ENCODE results near the gene UHRF1.
"Not testable (repeated sequence)": the region's sequence is repeated elsewhere in the genome, so short reads cannot be mapped to it uniquely, and the experiment has no call there.

The UHRF1 gene

DNA sequence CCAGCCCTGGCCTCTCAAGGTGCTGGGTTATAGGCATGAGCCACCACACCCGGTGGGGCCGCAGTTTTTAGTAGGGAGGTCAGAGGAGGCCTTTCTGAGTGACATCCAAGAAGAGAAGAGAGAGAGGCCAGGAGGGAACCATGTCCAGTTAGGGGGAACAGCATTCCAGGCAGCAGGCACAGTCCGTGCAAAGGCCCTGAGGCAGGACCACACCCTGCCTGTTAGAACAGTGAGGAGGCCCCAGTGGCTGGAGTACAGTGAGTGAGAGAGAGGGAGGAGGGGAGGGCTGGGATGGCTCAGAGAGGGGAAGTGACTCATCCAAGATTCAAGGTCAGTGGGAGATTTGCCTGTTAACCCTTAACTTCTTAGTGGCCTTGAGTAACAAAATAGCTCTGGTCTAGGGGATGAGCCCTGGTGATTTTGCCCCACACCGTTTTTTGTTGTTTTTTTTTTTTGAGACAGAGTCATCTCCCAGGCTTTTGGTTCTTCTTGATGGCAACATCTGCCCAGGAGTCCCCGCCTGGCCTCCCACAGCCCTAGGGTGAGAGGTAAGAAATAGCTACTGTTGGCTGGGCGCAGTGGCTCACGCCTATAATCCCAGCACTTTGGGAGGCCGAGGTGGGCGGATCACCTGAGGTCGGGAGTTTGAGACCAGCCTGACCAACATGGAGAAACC lies 39.1 kb upstream of the UHRF1 start:
- DNase-seq (ENCODE audit: low read depth) = peak; percentile 97
- no peak overlapping the region for H3K4me3 ChIP-seq (ENCODE audit: control insufficient read depth, low read depth, low read length)

DNA sequence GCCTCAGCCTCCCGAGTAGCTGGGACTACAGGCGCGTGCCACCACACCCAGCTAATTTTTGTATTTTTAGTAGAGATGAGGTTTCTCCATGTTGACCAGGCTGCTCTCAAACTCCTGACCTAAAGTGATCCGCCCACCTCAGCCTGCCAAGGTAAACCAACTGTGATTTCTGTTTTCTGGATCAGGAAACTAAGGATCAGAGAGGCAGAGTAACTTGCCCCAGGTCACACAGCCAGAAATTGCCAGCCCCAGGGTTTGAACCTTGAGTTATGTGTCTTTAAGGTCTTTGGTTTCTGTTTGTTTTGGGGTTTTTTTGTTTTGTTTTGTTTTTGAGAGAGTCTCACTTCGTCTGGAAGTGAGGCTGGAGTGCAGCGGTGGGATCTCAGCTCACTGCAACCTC lies 37.6 kb upstream of the UHRF1 start:
- no peak overlapping the region for H3K4me3 ChIP-seq (ENCODE audit: control insufficient read depth, low read depth, low read length)
- TF ChIP-seq, protein P1, sequence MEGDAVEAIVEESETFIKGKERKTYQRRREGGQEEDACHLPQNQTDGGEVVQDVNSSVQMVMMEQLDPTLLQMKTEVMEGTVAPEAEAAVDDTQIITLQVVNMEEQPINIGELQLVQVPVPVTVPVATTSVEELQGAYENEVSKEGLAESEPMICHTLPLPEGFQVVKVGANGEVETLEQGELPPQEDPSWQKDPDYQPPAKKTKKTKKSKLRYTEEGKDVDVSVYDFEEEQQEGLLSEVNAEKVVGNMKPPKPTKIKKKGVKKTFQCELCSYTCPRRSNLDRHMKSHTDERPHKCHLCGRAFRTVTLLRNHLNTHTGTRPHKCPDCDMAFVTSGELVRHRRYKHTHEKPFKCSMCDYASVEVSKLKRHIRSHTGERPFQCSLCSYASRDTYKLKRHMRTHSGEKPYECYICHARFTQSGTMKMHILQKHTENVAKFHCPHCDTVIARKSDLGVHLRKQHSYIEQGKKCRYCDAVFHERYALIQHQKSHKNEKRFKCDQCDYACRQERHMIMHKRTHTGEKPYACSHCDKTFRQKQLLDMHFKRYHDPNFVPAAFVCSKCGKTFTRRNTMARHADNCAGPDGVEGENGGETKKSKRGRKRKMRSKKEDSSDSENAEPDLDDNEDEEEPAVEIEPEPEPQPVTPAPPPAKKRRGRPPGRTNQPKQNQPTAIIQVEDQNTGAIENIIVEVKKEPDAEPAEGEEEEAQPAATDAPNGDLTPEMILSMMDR (conservative IDR thresholded peaks at IDR 0.05; ENCODE audit: control insufficient read depth, insufficient read depth, low read depth, low read length) = no peak
- DNase-seq (ENCODE audit: low read depth) = no peak

More for the DNA sequence above, 39.1 kb upstream of the UHRF1 start:
- TF ChIP-seq, protein P1 (conservative IDR thresholded peaks at IDR 0.05; ENCODE audit: control insufficient read depth, insufficient read depth, low read depth, low read length) = no peak

DNA sequence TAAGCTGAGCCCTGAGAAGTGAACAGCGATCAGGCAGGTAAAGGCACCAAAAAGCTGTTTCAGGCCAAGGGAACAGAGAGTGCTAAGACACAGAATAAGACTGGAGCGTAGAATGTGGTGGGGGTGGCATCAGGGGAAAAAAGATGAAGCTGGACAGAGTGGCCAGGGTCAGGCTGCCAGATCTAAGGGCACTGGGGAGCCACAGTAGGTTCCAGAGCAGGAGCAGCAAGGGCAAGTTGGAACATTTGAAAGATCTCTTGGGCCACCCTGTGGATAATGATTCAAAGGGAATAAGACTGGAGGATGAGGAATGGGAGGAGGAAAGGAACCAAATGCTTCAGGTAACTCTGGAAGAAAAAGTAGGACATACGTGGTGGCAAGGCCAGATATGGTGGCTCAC lies 35.4 kb upstream of the UHRF1 start:
- TF ChIP-seq, protein P1 (conservative IDR thresholded peaks at IDR 0.05; ENCODE audit: control insufficient read depth, insufficient read depth, low read depth, low read length) = no peak
- no peak overlapping the region for H3K4me3 ChIP-seq (ENCODE audit: control insufficient read depth, low read depth, low read length)
- DNase-seq (ENCODE audit: low read depth) = no peak

DNA sequence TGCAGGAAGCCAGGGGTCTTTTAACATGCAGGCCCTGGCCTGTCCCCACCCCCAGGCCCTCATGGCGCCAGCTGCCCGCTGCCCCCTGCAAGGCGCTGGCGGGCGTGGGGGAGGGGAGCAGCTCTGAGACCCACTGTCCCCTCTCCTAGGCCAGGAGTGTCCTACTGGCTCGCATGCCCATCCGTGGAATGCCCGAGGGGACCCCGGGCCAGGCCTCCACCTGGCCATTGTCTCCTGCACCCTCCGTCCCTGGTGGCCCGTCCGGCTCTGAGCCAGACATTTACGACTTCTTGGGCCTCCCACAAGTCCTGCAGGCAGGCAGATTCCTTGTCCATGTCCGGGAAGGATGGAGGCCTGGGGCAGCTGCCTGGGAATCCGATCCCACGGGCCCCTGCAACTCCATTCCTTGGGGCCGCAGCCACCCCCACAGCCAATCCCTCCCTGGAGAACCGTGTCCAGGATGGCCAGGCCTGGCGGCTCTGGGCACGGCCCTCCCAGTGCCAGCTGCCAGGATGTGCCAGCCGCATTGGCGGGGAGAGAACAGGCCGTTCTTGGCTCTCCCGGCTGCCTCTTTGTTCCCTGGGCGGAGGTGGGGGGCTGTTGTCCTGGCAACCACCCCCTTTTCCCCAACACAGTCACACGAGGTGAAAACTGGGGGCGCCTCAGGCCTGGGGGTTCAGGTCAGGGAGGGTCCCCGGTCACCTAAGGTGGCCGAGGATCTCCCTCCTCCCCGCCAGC lies 31.4 kb upstream of the UHRF1 start:
- DNase-seq (ENCODE audit: low read depth) = no peak
- no peak overlapping the region for H3K4me3 ChIP-seq (ENCODE audit: control insufficient read depth, low read depth, low read length)
- TF ChIP-seq, protein P1 (conservative IDR thresholded peaks at IDR 0.05; ENCODE audit: control insufficient read depth, insufficient read depth, low read depth, low read length) = no peak

DNA sequence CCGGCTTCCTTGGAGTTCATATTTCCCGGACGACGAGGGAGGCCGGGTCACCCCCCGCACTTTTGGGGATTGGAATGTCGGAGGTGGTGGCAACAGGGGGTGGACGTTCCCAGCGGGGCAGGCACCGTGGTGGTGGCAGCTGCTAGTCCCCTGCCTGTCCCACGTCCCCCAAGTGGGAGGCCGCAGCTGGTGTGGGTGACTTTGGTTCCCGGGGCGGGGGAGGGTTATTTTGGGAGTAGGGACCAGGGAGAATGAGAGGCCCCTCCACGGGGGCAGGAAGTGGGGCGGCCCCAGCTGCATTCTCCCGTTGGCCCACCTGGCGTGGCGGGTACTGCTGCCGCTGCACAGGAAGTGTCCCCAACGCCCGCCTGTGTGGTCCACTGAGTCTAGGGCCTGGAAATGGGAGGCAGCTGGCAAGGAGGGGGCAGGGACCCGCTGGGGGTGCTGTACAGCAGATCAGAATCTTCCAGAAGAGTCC lies 30.8 kb upstream of the UHRF1 start:
- TF ChIP-seq, protein P1 (conservative IDR thresholded peaks at IDR 0.05; ENCODE audit: control insufficient read depth, insufficient read depth, low read depth, low read length) = no peak
- no peak overlapping the region for H3K4me3 ChIP-seq (ENCODE audit: control insufficient read depth, low read depth, low read length)
- no peak for DNase-seq (ENCODE audit: low read depth)

DNA sequence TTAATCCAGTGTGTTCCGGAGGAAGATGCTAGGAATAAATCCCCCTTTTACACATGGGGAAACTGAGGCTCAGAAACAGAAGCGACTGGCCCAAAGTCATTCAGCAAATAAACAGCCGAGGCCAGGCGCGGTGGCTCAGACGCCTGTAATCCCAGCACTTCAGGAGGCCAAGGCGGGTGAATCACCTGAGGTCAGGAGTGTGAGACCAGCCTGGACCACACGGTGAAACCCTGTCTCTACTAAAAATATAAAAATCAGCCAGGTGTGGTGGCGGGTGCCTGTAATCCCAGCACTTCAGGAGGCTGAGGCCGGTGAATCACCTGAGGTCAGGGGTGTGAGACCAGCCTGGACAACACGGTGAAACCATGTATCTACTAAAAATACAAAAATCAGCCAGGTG lies 30.3 kb upstream of the UHRF1 start:
- TF ChIP-seq, protein P1 (conservative IDR thresholded peaks at IDR 0.05; ENCODE audit: control insufficient read depth, insufficient read depth, low read depth, low read length) = no peak
- DNase-seq (ENCODE audit: low read depth) = no peak
- no peak overlapping the region for H3K4me3 ChIP-seq (ENCODE audit: control insufficient read depth, low read depth, low read length)

DNA sequence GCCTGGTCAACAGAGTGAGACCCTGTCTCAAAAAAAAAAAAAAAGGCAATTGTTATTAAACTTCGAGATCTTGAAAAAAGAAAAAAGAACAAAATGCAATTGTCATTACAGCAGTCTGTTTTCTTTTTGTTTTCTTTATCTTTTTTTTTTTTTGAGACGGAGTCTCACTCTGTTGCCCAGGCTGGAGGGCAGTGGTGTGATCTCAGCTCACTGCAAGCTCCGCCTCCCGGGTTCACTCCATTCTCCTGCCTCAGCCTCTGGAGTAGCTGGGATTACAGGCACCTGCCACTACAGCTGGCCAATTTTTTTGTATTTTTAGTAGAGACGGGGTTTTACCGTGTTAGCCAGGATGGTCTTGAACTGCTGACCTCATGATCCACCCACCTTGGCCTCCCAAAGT lies 26.4 kb upstream of the UHRF1 start:
- not testable (repeated sequence) for H3K4me3 ChIP-seq (ENCODE audit: control insufficient read depth, low read depth, low read length); DNase-seq (ENCODE audit: low read depth)

DNA sequence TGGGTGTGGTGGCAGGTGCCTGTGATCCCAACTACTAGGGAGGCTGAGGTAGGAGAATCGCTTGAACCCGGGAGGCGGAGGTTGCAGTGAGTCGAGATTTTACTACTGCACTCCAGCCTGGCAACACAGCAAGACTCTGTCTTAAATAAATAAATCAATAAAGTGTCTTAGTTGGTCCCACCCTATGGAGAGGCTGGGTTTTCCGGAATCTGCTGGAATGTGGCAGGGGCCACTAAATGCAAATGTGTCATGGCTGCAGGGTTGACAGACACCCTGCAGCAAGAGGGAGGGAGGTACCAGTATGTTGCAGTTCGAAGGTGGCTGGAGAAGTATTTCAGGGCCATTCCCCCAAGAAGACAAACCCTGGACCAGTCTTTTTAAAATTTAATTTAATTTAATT lies 24.3 kb upstream of the UHRF1 start:
- H3K4me3 ChIP-seq (ENCODE audit: control insufficient read depth, low read depth, low read length); DNase-seq (ENCODE audit: low read depth): not testable (repeated sequence)

DNA sequence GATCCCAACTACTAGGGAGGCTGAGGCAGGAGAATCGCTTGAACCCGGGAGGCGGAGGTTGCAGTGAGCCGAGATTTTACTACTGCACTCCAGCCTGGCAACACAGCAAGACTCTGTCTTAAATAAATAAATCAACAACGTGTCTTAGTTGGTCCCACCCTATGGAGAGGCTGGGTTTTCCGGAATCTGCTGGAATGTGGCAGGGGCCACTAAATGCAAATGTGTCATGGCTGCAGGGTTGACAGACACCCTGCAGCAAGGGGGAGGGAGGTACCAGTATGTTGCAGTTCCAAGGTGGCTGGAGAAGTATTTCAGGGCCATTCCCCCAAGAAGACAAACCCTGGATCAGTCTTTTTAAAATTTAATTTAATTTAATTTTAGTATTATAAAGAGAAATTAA lies 21.5 kb upstream of the UHRF1 start:
- not testable (repeated sequence) for H3K4me3 ChIP-seq (ENCODE audit: control insufficient read depth, low read depth, low read length); DNase-seq (ENCODE audit: low read depth)

Measured in fibroblast of mammary gland (primary cell).